OCI-LY7 (cell line): ENCODE data around the gene ACAN. TPM values are rescaled to one million over a fixed set of nuclear protein-coding genes. Genes with fewer than 3 reads are reported as not detected.

Experiments
- BruUV-seq: library from RNA; stranded (reverse); fragments of 400-500 nt; replicated peaks from 2 replicates; lab custom pipeline; 2021; lab: Mats Ljungman, UMichigan
- CTCF ChIA-PET: fragments of 300-600 bp; sonication (Branson Sonifier 250); formaldehyde crosslinking; loops from one replicate; lab custom pipeline; 2022; ENCODE audit warnings: antibody characterized with exemption; ENCODE audit not compliant: unreplicated experiment; lab: Charles Lee
- POLR2A ChIA-PET: fragments of 300-600 bp; sonication (Branson Sonifier 250); formaldehyde crosslinking; loops from one replicate; lab custom pipeline; 2022; ENCODE audit warnings: antibody characterized with exemption; lab: Charles Lee
- DNase-seq: peaks from one replicate; pipeline ENCODE4 v3.0.0-alpha.2; 2015; ENCODE audit warnings: low spot score
- H2AFZ ChIP-seq: fragments of 200-600 bp; sonication (generic), shearing (Covaris generic); 2 replicates; pipeline ENCODE4 v1.6.1; 2014; ENCODE audit warnings: mild to moderate bottlenecking, antibody characterized with exemption, low read length, moderate library complexity
- H3K27ac ChIP-seq: fragments of 200-600 bp; sonication (generic); 2 replicates; pipeline ENCODE4 v1.5.1; 2014; ENCODE audit warnings: mixed run types, low read depth, mild to moderate bottlenecking, moderate library complexity, low read length, inconsistent platforms; ENCODE audit not compliant: poor library complexity, severe bottlenecking
- H3K36me3 ChIP-seq: fragments of 200-600 bp; sonication (generic); 2 replicates; pipeline ENCODE4 v1.6.1; 2014; ENCODE audit warnings: mild to moderate bottlenecking, antibody characterized with exemption, low read length, moderate library complexity, mixed read lengths; ENCODE audit not compliant: insufficient read depth
- H3K4me1 ChIP-seq: fragments of 200-600 bp; sonication (generic); 2 replicates; pipeline ENCODE4 v1.5.1; 2014; ENCODE audit warnings: mild to moderate bottlenecking, low read length; ENCODE audit not compliant: insufficient read depth, poor library complexity, severe bottlenecking
- H3K4me2 ChIP-seq: fragments of 200-600 bp; sonication (generic); 2 replicates; pipeline ENCODE4 v1.6.1; 2014; ENCODE audit warnings: mild to moderate bottlenecking, low read length
- H3K4me3 ChIP-seq: fragments of 200-600 bp; sonication (generic); 2 replicates; pipeline ENCODE4 v1.5.1; 2014; ENCODE audit warnings: mild to moderate bottlenecking, low read depth, low read length; ENCODE audit not compliant: poor library complexity, severe bottlenecking
- H3K79me2 ChIP-seq: fragments of 200-600 bp; sonication (generic); 2 replicates; pipeline ENCODE4 v1.6.1; 2016; ENCODE audit warnings: low read depth, mild to moderate bottlenecking, low read length, moderate library complexity, mixed read lengths; ENCODE audit not compliant: insufficient read depth
- H3K9me2 ChIP-seq: fragments of 200-600 bp; sonication (generic); 2 replicates; pipeline ENCODE4 v1.6.1; 2016; ENCODE audit warnings: mild to moderate bottlenecking, low read length, mixed read lengths; ENCODE audit not compliant: insufficient read depth
- H3K9me3 ChIP-seq: fragments of 200-600 bp; sonication (generic); 2 replicates; pipeline ENCODE4 v1.6.1; 2014; ENCODE audit warnings: mild to moderate bottlenecking, mixed run types, low read length, mixed read lengths
- H4K20me1 ChIP-seq: fragments of 200-600 bp; sonication (generic); 2 replicates; pipeline ENCODE4 v1.6.1; 2014; ENCODE audit warnings: mild to moderate bottlenecking, antibody characterized with exemption, low read length, moderate library complexity, mixed read lengths; ENCODE audit not compliant: insufficient read depth
- EZH2phosphoT487 ChIP-seq: fragments of 200-600 bp; sonication (generic); IDR thresholded peaks from 2 replicates; pipeline ENCODE4 v1.6.1; 2018; ENCODE audit warnings: low read depth, borderline replicate concordance, mild to moderate bottlenecking, mixed run types, antibody characterized with exemption, low read length, moderate library complexity, mixed read lengths
- intact Hi-C: fragments of 100-400 bp; cut with micrococcal nuclease; formaldehyde crosslinking; loops from one replicate; pipeline ENCODE4 v1.10.0; 2022; ENCODE audit not compliant: unreplicated experiment
- total RNA-seq, 2 experiments: library from RNA; depleted of rRNA in 1 of 2; stranded (reverse); fragments of >200 nt in 1 of 2; shearing (Covaris generic) in 1 of 2; gene quantifications; 2 replicates each; pipeline ENCODE4 v1.2.3, GENCODE V29; 2014 to 2022
- TF ChIP-seq, protein P1 (sequence below): fragments of 200-600 bp; sonication (generic); conservative IDR thresholded peaks from 2 replicates; pipeline ENCODE4 v1.5.1; 2014; ENCODE audit warnings: mild to moderate bottlenecking, antibody characterized with exemption, low read length, moderate library complexity, mixed read lengths

Gene ACAN
- total RNA-seq, 2 experiments from 2014 or later = not detected

DNA sequence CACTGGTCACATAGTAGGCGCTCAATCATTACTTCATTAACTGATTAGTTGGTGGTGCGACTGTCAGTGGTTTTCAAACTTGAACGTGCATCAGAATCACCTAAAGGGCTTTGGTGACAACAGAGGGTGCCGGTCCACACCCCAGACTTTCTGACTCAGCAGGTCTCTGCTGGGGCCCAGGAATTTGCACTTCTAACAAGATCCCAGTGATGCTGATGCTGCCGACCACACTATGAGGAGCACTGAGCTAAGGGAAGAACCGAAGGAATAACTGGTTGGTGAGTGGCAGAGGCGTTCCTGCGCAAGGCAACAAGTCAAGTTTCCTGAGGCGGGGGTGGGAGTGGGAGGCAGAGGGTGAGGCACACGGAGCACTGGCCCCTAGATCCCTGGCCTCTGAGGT is 73.3 kb downstream of the ACAN start:
- no peaks in the 10 kb centered on the region for H3K4me1 ChIP-seq
- no peak overlapping the region for H3K4me2 ChIP-seq
- H3K4me3 ChIP-seq = no peak overlapping the region
- no peaks in the 10 kb centered on the region for H3K9me3 ChIP-seq
- no TSS peak for BruUV-seq
- DNase-seq = no peak
- CTCF ChIA-PET = no interaction called here
- H3K36me3 ChIP-seq = no peaks in the 10 kb centered on the region
- intact Hi-C loops = no loop called here
- H3K79me2 ChIP-seq = no peaks in the 10 kb centered on the region
- H4K20me1 ChIP-seq = no peaks in the 10 kb centered on the region
- no peak overlapping the region for H3K27ac ChIP-seq
- no peak for TF ChIP-seq EZH2phosphoT487
- TF ChIP-seq, protein P1, sequence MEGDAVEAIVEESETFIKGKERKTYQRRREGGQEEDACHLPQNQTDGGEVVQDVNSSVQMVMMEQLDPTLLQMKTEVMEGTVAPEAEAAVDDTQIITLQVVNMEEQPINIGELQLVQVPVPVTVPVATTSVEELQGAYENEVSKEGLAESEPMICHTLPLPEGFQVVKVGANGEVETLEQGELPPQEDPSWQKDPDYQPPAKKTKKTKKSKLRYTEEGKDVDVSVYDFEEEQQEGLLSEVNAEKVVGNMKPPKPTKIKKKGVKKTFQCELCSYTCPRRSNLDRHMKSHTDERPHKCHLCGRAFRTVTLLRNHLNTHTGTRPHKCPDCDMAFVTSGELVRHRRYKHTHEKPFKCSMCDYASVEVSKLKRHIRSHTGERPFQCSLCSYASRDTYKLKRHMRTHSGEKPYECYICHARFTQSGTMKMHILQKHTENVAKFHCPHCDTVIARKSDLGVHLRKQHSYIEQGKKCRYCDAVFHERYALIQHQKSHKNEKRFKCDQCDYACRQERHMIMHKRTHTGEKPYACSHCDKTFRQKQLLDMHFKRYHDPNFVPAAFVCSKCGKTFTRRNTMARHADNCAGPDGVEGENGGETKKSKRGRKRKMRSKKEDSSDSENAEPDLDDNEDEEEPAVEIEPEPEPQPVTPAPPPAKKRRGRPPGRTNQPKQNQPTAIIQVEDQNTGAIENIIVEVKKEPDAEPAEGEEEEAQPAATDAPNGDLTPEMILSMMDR = no peak
- H3K9me2 ChIP-seq = no peaks in the 10 kb centered on the region
- POLR2A ChIA-PET = no interaction called here
- no peak overlapping the region for H2AFZ ChIP-seq

DNA sequence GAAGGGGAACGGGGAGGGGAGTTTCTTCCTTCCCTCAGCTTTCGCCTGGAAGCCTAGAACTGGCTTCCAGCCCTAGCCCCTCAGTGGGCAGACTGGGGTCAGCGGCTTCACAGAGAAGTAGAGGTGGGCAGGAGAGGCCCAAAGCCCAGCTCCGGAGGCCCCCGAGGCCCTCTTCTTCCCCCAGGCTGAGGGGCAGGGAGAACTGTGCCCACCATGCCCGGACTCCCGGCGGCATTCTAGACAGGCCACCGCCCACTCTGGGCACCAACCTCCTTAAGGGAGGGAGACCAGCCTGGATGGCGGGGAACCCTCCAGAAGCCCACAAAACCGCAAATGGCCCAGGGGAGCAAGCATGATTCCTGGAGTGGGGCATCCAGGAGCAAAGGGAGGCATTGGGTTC is 74.2 kb downstream of the ACAN start:
- intact Hi-C loops = no loop called here
- no peaks in the 10 kb centered on the region for H3K36me3 ChIP-seq
- H2AFZ ChIP-seq = no peak overlapping the region
- no peaks in the 10 kb centered on the region for H3K9me2 ChIP-seq
- H3K9me3 ChIP-seq = no peaks in the 10 kb centered on the region
- TF ChIP-seq, protein P1 = no peak
- no peak for TF ChIP-seq EZH2phosphoT487
- no peaks in the 10 kb centered on the region for H4K20me1 ChIP-seq
- H3K4me1 ChIP-seq = no peaks in the 10 kb centered on the region
- no peak overlapping the region for H3K4me2 ChIP-seq
- BruUV-seq = no TSS peak
- H3K27ac ChIP-seq = no peak overlapping the region
- no peak for DNase-seq
- ChIA-PET POLR2A (no interaction called here), CTCF (no interaction called here)
- no peaks in the 10 kb centered on the region for H3K79me2 ChIP-seq
- no peak overlapping the region for H3K4me3 ChIP-seq

DNA sequence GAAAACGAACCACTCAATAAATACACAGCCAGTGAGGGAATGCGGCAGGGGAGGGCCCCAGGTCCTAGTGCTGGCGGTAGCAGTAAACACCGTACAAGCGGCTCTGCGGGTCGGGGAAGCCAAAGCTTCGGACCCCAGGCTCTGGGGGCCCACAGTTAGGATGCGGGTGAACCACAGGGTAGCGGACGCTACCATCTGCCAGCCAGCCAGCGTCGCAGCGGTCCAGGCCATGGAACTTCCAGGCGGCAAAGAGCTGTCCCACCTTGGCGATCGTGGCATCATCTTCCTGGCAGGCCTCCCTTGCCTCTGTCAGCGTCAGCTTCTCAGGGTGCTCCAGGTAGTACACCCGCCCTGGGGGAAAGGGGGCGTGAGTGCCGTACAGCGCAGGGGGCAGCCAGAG is 74.7 kb downstream of the ACAN start:
- H3K9me2 ChIP-seq = no peaks in the 10 kb centered on the region
- H4K20me1 ChIP-seq = no peaks in the 10 kb centered on the region
- TF ChIP-seq EZH2phosphoT487 = no peak
- TF ChIP-seq, protein P1 = no peak
- H3K4me2 ChIP-seq = no peak overlapping the region
- no peaks in the 10 kb centered on the region for H3K79me2 ChIP-seq
- ChIA-PET POLR2A (no interaction called here), CTCF (interaction anchor here (0.6 kb wide), 1 partner anchor 244 kb away, joined by 3 read pairs; no protein-coding TSS in a partner anchor)
- no peak overlapping the region for H3K27ac ChIP-seq
- no peaks in the 10 kb centered on the region for H3K4me1 ChIP-seq
- no peak overlapping the region for H2AFZ ChIP-seq
- no TSS peak for BruUV-seq
- H3K36me3 ChIP-seq = no peaks in the 10 kb centered on the region
- H3K9me3 ChIP-seq = no peaks in the 10 kb centered on the region
- H3K4me3 ChIP-seq = no peak overlapping the region
- intact Hi-C loops = no loop called here
- DNase-seq = no peak
